Measurements from ENCODE around the gene DNAJB6.

GRCh38 chr7:157419035-157419293 lies 82.2 kb downstream of the DNAJB6 start:
- TF ChIP-seq POLR2A (IDR thresholded peaks at IDR 0.05; ENCODE audit: low read depth, low read length) (no peak), POLR2AphosphoS5 (IDR thresholded peaks at IDR 0.05; ENCODE audit: low read depth, low read length) (no peak), PAX5 (IDR thresholded peaks at IDR 0.05; ENCODE audit: insufficient read depth, low read length, severe bottlenecking) (no peak), TAF1 (IDR thresholded peaks at IDR 0.05; ENCODE audit: low read depth, low read length) (no peak), SPI1 (IDR thresholded peaks at IDR 0.05; ENCODE audit: low read depth, low read length) (no peak), POU2F2 (IDR thresholded peaks at IDR 0.05; ENCODE audit: low read depth, low read length) (no peak)
